HEK293 (cell line): Measurements from ENCODE around the gene AURKB.

Experiments
- CTCF ChIA-PET: fragments of 350-600 bp; formaldehyde crosslinking; extraction: SDS; loops from one replicate; lab custom pipeline; 2021; ENCODE audit warnings: antibody characterized with exemption; lab: Yijun Ruan, JAX
- POLR2A ChIA-PET: fragments of 300-600 bp; formaldehyde crosslinking; extraction: SDS; loops from one replicate; lab custom pipeline; 2020; ENCODE audit warnings: antibody characterized with exemption, inconsistent platforms; lab: Yijun Ruan, JAX
- H3K27ac ChIP-seq: fragments of 200-500 bp; sonication (Bioruptor generic); 2 replicates; pipeline ENCODE4 v1.5.1; 2014; ENCODE audit warnings: low read depth, low read length, control low read depth, inconsistent platforms; ENCODE audit errors: extremely low read depth
- H3K36me3 ChIP-seq, 2 experiments: fragments of 200-500 bp in 1 of 2; sonication (Bioruptor generic) in 1 of 2; 1 replicate in 1 of 2; 2 replicates in 1 of 2; pipeline ENCODE4 v1.5.1; 2014 to 2017; ENCODE audit warnings: inconsistent platforms in 2 of 2, low read length in 2 of 2; ENCODE audit not compliant: control insufficient read depth in 2 of 2, insufficient read depth in 1 of 2
- H3K4me1 ChIP-seq: fragments of 200-500 bp; sonication (Bioruptor generic); 2 replicates; pipeline ENCODE4 v1.5.1; 2014; ENCODE audit warnings: mild to moderate bottlenecking, low read length, inconsistent platforms; ENCODE audit not compliant: control insufficient read depth, insufficient read depth
- H3K4me3 ChIP-seq: 2 replicates; pipeline ENCODE4 v1.5.1; 2011; ENCODE audit warnings: low read depth, mild to moderate bottlenecking, control low read depth, low read length, moderate library complexity
- H3K9me3 ChIP-seq: fragments of 200-500 bp; sonication (Bioruptor generic); 2 replicates; pipeline ENCODE4 v1.5.1; 2014; ENCODE audit warnings: low read depth, low read length, inconsistent platforms; ENCODE audit not compliant: control insufficient read depth, insufficient read depth
- ATF2 ChIP-seq: fragments of 450-650 bp; formaldehyde crosslinking; IDR thresholded peaks from 2 replicates; pipeline ENCODE4 v1.5.1; 2016; ENCODE audit warnings: missing biosample characterization, missing genetic modification characterization, low read depth
- BCL11A ChIP-seq: fragments of 450-650 bp; formaldehyde crosslinking; IDR thresholded peaks from 2 replicates; pipeline ENCODE4 v1.5.1; 2016; ENCODE audit warnings: low read depth, missing biosample characterization, missing genetic modification characterization
- GLI2 ChIP-seq: fragments of 450-650 bp; formaldehyde crosslinking; IDR thresholded peaks from 2 replicates; pipeline ENCODE4; 2017; ENCODE audit warnings: missing biosample characterization, missing genetic modification characterization, low read depth, borderline replicate concordance
- HOXA7 ChIP-seq: sonication (generic); formaldehyde crosslinking; IDR thresholded peaks from 2 replicates; pipeline ENCODE4 v1.8.1; 2022; ENCODE audit warnings: missing genetic modification reagents, borderline replicate concordance
- HOXD13 ChIP-seq: sonication (generic); formaldehyde crosslinking; IDR thresholded peaks from 2 replicates; pipeline ENCODE4 v1.8.0; 2022; ENCODE audit warnings: missing genetic modification reagents, borderline replicate concordance
- KLF10 ChIP-seq: fragments of 450-650 bp; IDR thresholded peaks from 2 replicates; pipeline ENCODE4 v1.5.1; 2018; ENCODE audit warnings: missing biosample characterization, mild to moderate bottlenecking, missing genetic modification characterization
- KLF7 ChIP-seq: fragments of 450-650 bp; formaldehyde crosslinking; IDR thresholded peaks from 2 replicates; pipeline ENCODE4 v1.5.1; 2016; ENCODE audit warnings: missing biosample characterization, missing genetic modification characterization, borderline replicate concordance
- SP7 ChIP-seq: fragments of 450-650 bp; formaldehyde crosslinking; IDR thresholded peaks from 2 replicates; pipeline ENCODE4 v1.5.1; 2016; ENCODE audit warnings: missing biosample characterization, missing genetic modification characterization
- TCF7L2 ChIP-seq: IDR thresholded peaks from 2 replicates; pipeline ENCODE4 v1.6.1; 2011; ENCODE audit warnings: low read depth, mild to moderate bottlenecking, inconsistent platforms, low read length, moderate library complexity, borderline replicate concordance
- YY1 ChIP-seq: fragments of 450-650 bp; formaldehyde crosslinking; IDR thresholded peaks from 2 replicates; pipeline ENCODE4 v1.5.1; 2018; ENCODE audit warnings: missing biosample characterization, missing genetic modification characterization
- ZBTB17 ChIP-seq: fragments of 450-650 bp; formaldehyde crosslinking; IDR thresholded peaks from 2 replicates; pipeline ENCODE4 v1.5.1; 2016; ENCODE audit warnings: missing biosample characterization, missing genetic modification characterization
- ZBTB20 ChIP-seq: fragments of 450-650 bp; formaldehyde crosslinking; IDR thresholded peaks from 2 replicates; pipeline ENCODE4 v1.5.1; 2016; ENCODE audit warnings: missing biosample characterization, missing genetic modification characterization
- ZBTB8A ChIP-seq: fragments of 450-650 bp; formaldehyde crosslinking; IDR thresholded peaks from 2 replicates; pipeline ENCODE4 v1.5.1; 2016; ENCODE audit warnings: missing biosample characterization, missing genetic modification characterization
- ZNF10 ChIP-seq: fragments of 450-650 bp; formaldehyde crosslinking; IDR thresholded peaks from 2 replicates; pipeline ENCODE4 v1.5.1; 2017; ENCODE audit warnings: missing biosample characterization, missing genetic modification characterization
- ZNF114 ChIP-seq: fragments of 450-650 bp; formaldehyde crosslinking; IDR thresholded peaks from 2 replicates; pipeline ENCODE4 v1.5.0; 2017; ENCODE audit warnings: missing biosample characterization, missing genetic modification characterization
- ZNF121 ChIP-seq: fragments of 450-650 bp; formaldehyde crosslinking; IDR thresholded peaks from 2 replicates; pipeline ENCODE4 v1.5.1; 2016; ENCODE audit warnings: missing biosample characterization, missing genetic modification characterization
- ZNF133 ChIP-seq: fragments of 450-650 bp; formaldehyde crosslinking; IDR thresholded peaks from 2 replicates; pipeline ENCODE4 v1.5.1; 2016; ENCODE audit warnings: missing biosample characterization, missing genetic modification characterization
- ZNF148 ChIP-seq: fragments of 450-650 bp; formaldehyde crosslinking; IDR thresholded peaks from 2 replicates; pipeline ENCODE4 v1.5.0; 2017; ENCODE audit warnings: missing biosample characterization, missing genetic modification characterization, borderline replicate concordance
- ZNF302 ChIP-seq: fragments of 450-650 bp; formaldehyde crosslinking; IDR thresholded peaks from 2 replicates; pipeline ENCODE4 v1.5.1; 2016; ENCODE audit warnings: missing biosample characterization, missing genetic modification characterization, low read depth
- ZNF354C ChIP-seq: fragments of 450-650 bp; formaldehyde crosslinking; IDR thresholded peaks from 2 replicates; pipeline ENCODE4 v1.5.1; 2016; ENCODE audit warnings: missing biosample characterization, missing genetic modification characterization, low read depth, borderline replicate concordance
- ZNF530 ChIP-seq: fragments of 450-650 bp; formaldehyde crosslinking; IDR thresholded peaks from 2 replicates; pipeline ENCODE4 v1.5.1; 2016; ENCODE audit warnings: low read depth, missing biosample characterization, missing genetic modification characterization
- ZNF544 ChIP-seq: fragments of 450-650 bp; formaldehyde crosslinking; IDR thresholded peaks from 2 replicates; pipeline ENCODE4 v1.5.0; 2017; ENCODE audit warnings: missing biosample characterization, missing genetic modification characterization
- ZNF585B ChIP-seq: fragments of 450-650 bp; formaldehyde crosslinking; IDR thresholded peaks from 2 replicates; pipeline ENCODE4 v1.5.1; 2016; ENCODE audit warnings: missing biosample characterization, missing genetic modification characterization
- ZNF621 ChIP-seq: fragments of 450-650 bp; formaldehyde crosslinking; IDR thresholded peaks from 2 replicates; pipeline ENCODE4 v1.5.1; 2017; ENCODE audit warnings: missing biosample characterization, missing genetic modification characterization
- ZNF76 ChIP-seq: fragments of 450-650 bp; formaldehyde crosslinking; IDR thresholded peaks from 2 replicates; pipeline ENCODE4; 2016; ENCODE audit warnings: low read depth, missing biosample characterization, missing genetic modification characterization, borderline replicate concordance
- TF ChIP-seq, protein P1 (sequence below): fragments of 450-650 bp; formaldehyde crosslinking; conservative IDR thresholded peaks from 2 replicates; pipeline ENCODE4 v1.5.1; 2016; ENCODE audit warnings: low read depth, missing biosample characterization, missing genetic modification characterization
- TF ChIP-seq, protein P2 (sequence below): fragments of 450-650 bp; formaldehyde crosslinking; IDR thresholded peaks from 2 replicates; pipeline ENCODE4 v1.5.1; 2016; ENCODE audit warnings: missing biosample characterization, missing genetic modification characterization
- TF ChIP-seq, protein P3 (sequence below): fragments of 450-650 bp; formaldehyde crosslinking; IDR thresholded peaks from 2 replicates; pipeline ENCODE4 v1.5.1; 2016; ENCODE audit warnings: missing biosample characterization, missing genetic modification characterization

Gene AURKB

DNA sequence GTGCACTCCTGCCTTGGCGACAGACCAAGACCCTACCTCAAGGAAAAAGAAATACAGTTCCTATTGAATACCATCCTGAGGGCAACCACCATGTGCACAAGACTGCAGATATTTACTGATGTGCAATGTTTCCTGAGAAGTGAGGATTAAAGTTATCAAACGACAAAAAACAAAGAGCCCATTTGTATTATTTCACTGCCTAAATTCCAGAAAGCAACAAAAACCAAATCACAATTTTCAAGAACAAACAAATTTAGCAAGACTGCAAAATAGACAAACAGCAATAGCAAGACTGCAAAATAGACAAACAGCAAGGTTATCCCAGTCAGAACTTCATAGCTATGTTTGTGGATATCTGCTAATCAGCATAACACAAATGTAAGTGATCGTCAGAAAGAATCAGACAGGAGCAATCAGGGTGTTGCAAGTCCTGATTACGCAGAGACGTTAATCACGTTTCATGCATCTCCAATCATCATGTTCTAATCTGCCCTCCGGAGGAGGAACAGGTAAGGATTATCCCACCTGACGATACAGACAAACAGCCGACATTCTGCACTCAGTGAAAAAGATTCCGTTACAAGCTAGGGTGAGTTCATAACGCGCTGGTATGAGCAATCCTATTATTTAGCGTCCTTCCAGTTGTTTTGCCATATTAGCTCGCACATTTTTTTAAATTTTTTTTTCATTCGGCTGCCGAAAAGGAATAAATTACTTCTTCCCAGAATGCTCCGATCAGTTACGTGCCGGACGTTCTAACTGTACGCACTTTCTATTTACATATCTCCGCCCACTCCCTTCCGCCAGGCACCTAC, 37.1 kb downstream of the AURKB start:
- peaks cover 10% of the 10 kb centered on the region for H3K4me1 ChIP-seq
- ChIA-PET CTCF (interaction anchor here (0.7 to 1.9 kb wide), 8 partner anchors 10 to 128 kb away, joined by 3 to 10 read pairs (median 4); partner anchors contain the start of gene ALOXE3), POLR2A (interaction anchor here (0.5 to 3.4 kb wide), 34 partner anchors 9 to 769 kb away, joined by 3 to 68 read pairs (median 6); partner anchors contain the start of genes AURKB, BORCS6, CTC1 and HES7)
- H3K9me3 ChIP-seq: no peaks in the 10 kb centered on the region
- peak overlapping the region; percentile 53 for H3K4me3 ChIP-seq
- H3K36me3 ChIP-seq: no peaks in the 10 kb centered on the region
- peak overlapping the region; percentile 89 for H3K27ac ChIP-seq
- 0 out of 2 replicates have a peak, but pooled peaks have one; percentile 47 for TF ChIP-seq YY1
- TF ChIP-seq, protein P1, sequence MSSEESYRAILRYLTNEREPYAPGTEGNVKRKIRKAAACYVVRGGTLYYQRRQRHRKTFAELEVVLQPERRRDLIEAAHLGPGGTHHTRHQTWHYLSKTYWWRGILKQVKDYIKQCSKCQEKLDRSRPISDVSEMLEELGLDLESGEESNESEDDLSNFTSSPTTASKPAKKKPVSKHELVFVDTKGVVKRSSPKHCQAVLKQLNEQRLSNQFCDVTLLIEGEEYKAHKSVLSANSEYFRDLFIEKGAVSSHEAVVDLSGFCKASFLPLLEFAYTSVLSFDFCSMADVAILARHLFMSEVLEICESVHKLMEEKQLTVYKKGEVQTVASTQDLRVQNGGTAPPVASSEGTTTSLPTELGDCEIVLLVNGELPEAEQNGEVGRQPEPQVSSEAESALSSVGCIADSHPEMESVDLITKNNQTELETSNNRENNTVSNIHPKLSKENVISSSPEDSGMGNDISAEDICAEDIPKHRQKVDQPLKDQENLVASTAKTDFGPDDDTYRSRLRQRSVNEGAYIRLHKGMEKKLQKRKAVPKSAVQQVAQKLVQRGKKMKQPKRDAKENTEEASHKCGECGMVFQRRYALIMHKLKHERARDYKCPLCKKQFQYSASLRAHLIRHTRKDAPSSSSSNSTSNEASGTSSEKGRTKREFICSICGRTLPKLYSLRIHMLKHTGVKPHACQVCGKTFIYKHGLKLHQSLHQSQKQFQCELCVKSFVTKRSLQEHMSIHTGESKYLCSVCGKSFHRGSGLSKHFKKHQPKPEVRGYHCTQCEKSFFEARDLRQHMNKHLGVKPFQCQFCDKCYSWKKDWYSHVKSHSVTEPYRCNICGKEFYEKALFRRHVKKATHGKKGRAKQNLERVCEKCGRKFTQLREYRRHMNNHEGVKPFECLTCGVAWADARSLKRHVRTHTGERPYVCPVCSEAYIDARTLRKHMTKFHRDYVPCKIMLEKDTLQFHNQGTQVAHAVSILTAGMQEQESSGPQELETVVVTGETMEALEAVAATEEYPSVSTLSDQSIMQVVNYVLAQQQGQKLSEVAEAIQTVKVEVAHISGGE (tag by site-specific recombination): peak; percentile 74
- peak; percentile 92 for TF ChIP-seq KLF10 (tag by site-specific recombination)
- TF ChIP-seq, protein P2, sequence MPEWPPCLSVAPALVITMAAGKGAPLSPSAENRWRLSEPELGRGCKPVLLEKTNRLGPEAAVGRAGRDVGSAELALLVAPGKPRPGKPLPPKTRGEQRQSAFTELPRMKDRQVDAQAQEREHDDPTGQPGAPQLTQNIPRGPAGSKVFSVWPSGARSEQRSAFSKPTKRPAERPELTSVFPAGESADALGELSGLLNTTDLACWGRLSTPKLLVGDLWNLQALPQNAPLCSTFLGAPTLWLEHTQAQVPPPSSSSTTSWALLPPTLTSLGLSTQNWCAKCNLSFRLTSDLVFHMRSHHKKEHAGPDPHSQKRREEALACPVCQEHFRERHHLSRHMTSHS (tag by site-specific recombination): no peak
- peak; percentile 37; the same call in 1 of the 2 replicates for TF ChIP-seq TCF7L2
- peak; percentile 88 for TF ChIP-seq ZNF10 (tag by site-specific recombination)
- TF ChIP-seq, protein P3, sequence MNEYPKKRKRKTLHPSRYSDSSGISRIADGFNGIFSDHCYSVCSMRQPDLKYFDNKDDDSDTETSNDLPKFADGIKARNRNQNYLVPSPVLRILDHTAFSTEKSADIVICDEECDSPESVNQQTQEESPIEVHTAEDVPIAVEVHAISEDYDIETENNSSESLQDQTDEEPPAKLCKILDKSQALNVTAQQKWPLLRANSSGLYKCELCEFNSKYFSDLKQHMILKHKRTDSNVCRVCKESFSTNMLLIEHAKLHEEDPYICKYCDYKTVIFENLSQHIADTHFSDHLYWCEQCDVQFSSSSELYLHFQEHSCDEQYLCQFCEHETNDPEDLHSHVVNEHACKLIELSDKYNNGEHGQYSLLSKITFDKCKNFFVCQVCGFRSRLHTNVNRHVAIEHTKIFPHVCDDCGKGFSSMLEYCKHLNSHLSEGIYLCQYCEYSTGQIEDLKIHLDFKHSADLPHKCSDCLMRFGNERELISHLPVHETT (tag by site-specific recombination): peak; percentile 94
- TF ChIP-seq ZNF148 (tag by site-specific recombination): no peak
- TF ChIP-seq ZNF121 (tag by site-specific recombination): no peak
- peak; percentile 61; the same call in 1 of the 2 replicates for TF ChIP-seq KLF7 (tag by site-specific recombination)
- TF ChIP-seq BCL11A (tag by site-specific recombination): no peak
- peak; percentile 95 for TF ChIP-seq ZNF76
- peak; percentile 100 for TF ChIP-seq ZBTB17 (tag by site-specific recombination)
- 0 out of 2 replicates have a peak, but pooled peaks have one; percentile 59 for TF ChIP-seq GLI2
- no peak for TF ChIP-seq ZNF354C (tag by site-specific recombination)
- TF ChIP-seq ZNF302 (tag by site-specific recombination): no peak
- no peak for TF ChIP-seq HOXD13 (CRISPR knock-in tag)
- TF ChIP-seq ZNF114 (tag by site-specific recombination): no peak
- TF ChIP-seq ZNF133 (tag by site-specific recombination): no peak
- TF ChIP-seq ZNF544 (tag by site-specific recombination): no peak
- TF ChIP-seq SP7 (tag by site-specific recombination): peak; percentile 93
- TF ChIP-seq ZNF530: no peak
- no peak for TF ChIP-seq ZNF585B (tag by site-specific recombination)
- no peak for TF ChIP-seq ZNF621
- TF ChIP-seq ZBTB8A: peak; percentile 66
- TF ChIP-seq HOXA7: no peak
- peak; percentile 56 for TF ChIP-seq ATF2 (tag by site-specific recombination)
- TF ChIP-seq ZBTB20 (tag by site-specific recombination): peak; percentile 93
